Gastrocnemius medialis (tissue), 4 donors: ENCODE results near the gene SAMD8. TPM values are rescaled to one million over a fixed set of nuclear protein-coding genes. Genes with fewer than 3 reads are reported as not detected.
"Not testable (repeated sequence)": the region's sequence is repeated elsewhere in the genome, so short reads cannot be mapped to it uniquely, and the experiment has no call there.

Experiments used
- ATAC-seq, 2 donors: fragments of 150-250 bp; one replicate each; pipeline ENCODE4 v1.9.1; 2016
- DNase-seq, 2 donors: peaks; one replicate each; pipeline ENCODE4 v3.0.0-alpha.2; 2019
- H3K27ac ChIP-seq, 4 donors: fragments of 200-600 bp; sonication (generic); 1 replicate in 1 of 4; 2 replicates in 3 of 4; pipeline ENCODE4 v1.5.1; 2016 to 2018; ENCODE audit warnings: mild to moderate bottlenecking in 2 of 4, moderate library complexity in 1 of 4
- H3K27me3 ChIP-seq, 3 donors: fragments of 200-600 bp; sonication (generic) in 2 of 3; 1 replicate in 1 of 3; 2 replicates in 2 of 3; pipeline versions ENCODE4 v1.5.1 to v1.6.0; 2016 to 2019; ENCODE audit warnings: mild to moderate bottlenecking in 1 of 3, moderate library complexity in 1 of 3
- H3K36me3 ChIP-seq, 2 donors: fragments of 200-600 bp; sonication (generic) in 1 of 2; one replicate each; pipeline ENCODE4 v1.5.1; 2017 to 2018
- H3K4me1 ChIP-seq, 2 donors: fragments of 200-600 bp; sonication (generic) in 1 of 2; one replicate each; pipeline ENCODE4 v1.5.1; 2016 to 2017; ENCODE audit warnings: mild to moderate bottlenecking in 2 of 2
- H3K4me3 ChIP-seq, 4 donors: fragments of 200-600 bp; sonication (generic) in 3 of 4; 1 replicate in 1 of 4; 2 replicates in 3 of 4; pipeline ENCODE4 v1.5.1; 2016 to 2019; ENCODE audit warnings: mild to moderate bottlenecking in 2 of 4
- H3K9me3 ChIP-seq, 3 donors: fragments of 200-600 bp; sonication (generic) in 2 of 3; 1 replicate in 1 of 3; 2 replicates in 2 of 3; pipeline ENCODE4 v1.5.1; 2016 to 2019
- POLR2A ChIP-seq, 2 donors: fragments of 450-650 bp; IDR thresholded peaks; one replicate each; pipeline ENCODE4 v1.6.1; 2017; ENCODE audit warnings: antibody characterized with exemption in 2 of 2, mild to moderate bottlenecking in 2 of 2, moderate library complexity in 2 of 2
- in situ Hi-C, 4 donors: fragments of 200-750 bp; cut with MboI; loops; one replicate each; pipeline versions ENCODE4 v1.15.0 to v1.8.0; 2017; ENCODE audit warnings: low sequenced_read_pairs in 4 of 4
- intact Hi-C: fragments of 100-400 bp; cut with DNase I; formaldehyde crosslinking; loops from one replicate; pipeline ENCODE4 v1.15.1; 2023; ENCODE audit warnings: low total_unique reads
- total RNA-seq, 4 donors: library from RNA; depleted of rRNA; stranded (reverse); fragments of >200 nt; gene quantifications; one replicate each; pipeline versions ENCODE4 v1.1.0 to v1.2.3, GENCODE V29; 2016
- TF ChIP-seq, protein P1 (sequence below), 5 experiments: fragments of 450-650 bp in 3 of 5; fragments of 200-600 bp in 2 of 5; sonication (generic) in 2 of 5; IDR thresholded peaks in 4 of 5; conservative IDR thresholded peaks in 1 of 5; 1 replicate in 4 of 5; 2 replicates in 1 of 5; pipeline ENCODE4 v1.5.1; 2016 to 2019; ENCODE audit warnings: antibody characterized with exemption in 5 of 5, mild to moderate bottlenecking in 3 of 5, moderate library complexity in 3 of 5

Gene SAMD8
- total RNA-seq, 4 donors from 2014 or later: 46.2 to 125 (median 68.9) TPM

DNA sequence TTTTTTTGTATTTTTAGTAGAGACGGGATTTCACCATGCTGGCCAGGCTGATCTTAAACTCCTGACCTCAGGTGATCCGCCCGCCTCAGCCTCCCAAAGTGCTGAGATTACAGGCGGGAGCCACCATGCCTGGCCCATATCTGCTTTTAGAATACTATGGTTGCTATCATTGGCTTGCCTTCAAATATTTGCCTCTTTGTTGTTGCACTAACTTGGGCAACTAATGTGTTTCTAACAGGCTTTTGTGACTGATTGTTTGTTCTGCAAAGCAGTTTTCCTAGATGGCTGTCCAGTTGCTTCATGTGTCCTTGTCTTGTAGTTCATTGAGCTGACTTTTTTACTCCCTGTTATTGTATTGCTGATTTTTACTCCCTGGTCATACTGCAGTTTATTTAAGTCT, 108.8 kb downstream of the SAMD8 start:
- Histone ChIP-seq H3K36me3 (peaks cover 0 to 98% of the 10 kb centered on the region in 2 donors), H3K4me1 (peaks cover 50 to 64% of the 10 kb centered on the region in 2 donors), H3K27ac (peak overlapping the region; percentile 0 to 100 (median 45)), H3K9me3 (no peaks in the 10 kb centered on the region), H3K27me3 (no peaks in the 10 kb centered on the region), H3K4me3 (no peak overlapping the region)
- TF ChIP-seq, protein P1, sequence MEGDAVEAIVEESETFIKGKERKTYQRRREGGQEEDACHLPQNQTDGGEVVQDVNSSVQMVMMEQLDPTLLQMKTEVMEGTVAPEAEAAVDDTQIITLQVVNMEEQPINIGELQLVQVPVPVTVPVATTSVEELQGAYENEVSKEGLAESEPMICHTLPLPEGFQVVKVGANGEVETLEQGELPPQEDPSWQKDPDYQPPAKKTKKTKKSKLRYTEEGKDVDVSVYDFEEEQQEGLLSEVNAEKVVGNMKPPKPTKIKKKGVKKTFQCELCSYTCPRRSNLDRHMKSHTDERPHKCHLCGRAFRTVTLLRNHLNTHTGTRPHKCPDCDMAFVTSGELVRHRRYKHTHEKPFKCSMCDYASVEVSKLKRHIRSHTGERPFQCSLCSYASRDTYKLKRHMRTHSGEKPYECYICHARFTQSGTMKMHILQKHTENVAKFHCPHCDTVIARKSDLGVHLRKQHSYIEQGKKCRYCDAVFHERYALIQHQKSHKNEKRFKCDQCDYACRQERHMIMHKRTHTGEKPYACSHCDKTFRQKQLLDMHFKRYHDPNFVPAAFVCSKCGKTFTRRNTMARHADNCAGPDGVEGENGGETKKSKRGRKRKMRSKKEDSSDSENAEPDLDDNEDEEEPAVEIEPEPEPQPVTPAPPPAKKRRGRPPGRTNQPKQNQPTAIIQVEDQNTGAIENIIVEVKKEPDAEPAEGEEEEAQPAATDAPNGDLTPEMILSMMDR (IDR thresholded peaks at IDR 0.05 in 4 of 5, conservative IDR thresholded peaks at IDR 0.05 in 1 of 5): no peak
- no peak for TF ChIP-seq POLR2A (IDR thresholded peaks at IDR 0.05)
- no peak for ATAC-seq
- in situ Hi-C loops: loop anchor here in 2 of 4 donors (10.0 kb wide), 2 partner anchors 105 to 385 kb away; partner anchors contain the start of gene SAMD8 (in 1 of the 2)
- intact Hi-C loops: no loop called here
- no peak for DNase-seq

DNA sequence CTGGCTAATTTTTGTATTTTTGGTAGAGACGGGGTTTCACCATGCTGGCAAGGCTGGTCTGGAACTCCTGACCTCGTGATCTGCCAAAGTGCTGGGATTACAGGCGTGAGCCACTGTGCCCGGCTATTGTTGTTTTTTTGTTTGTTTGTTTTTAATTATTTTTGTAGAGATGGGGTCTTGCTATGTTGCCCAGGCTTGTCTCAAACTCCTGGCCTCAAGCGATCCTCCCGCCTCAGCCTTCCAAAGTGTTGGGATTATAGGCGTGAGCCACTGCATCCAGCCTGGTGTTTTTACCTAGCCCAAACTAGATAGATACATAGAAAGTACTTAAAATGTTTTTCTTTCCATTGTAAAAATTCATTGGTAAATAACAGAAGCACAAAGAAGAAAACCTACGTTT, 110.0 kb downstream of the SAMD8 start:
- intact Hi-C loops, H3K27me3 ChIP-seq, DNase-seq, H3K9me3 ChIP-seq, ATAC-seq, H3K4me3 ChIP-seq: not testable (repeated sequence)
- in situ Hi-C loops: loop anchor here in 2 of 4 donors (10.0 kb wide), 2 partner anchors 107 to 387 kb away; partner anchors contain the start of gene SAMD8 (in 1 of the 2)
- Histone ChIP-seq H3K27ac (peak overlapping the region in 3 of 4 donors; percentile 28 to 95 (median 31)), H3K4me1 (peaks cover 53 to 65% of the 10 kb centered on the region in 2 donors), H3K36me3 (peaks cover 0 to 86% of the 10 kb centered on the region in 2 donors)

DNA sequence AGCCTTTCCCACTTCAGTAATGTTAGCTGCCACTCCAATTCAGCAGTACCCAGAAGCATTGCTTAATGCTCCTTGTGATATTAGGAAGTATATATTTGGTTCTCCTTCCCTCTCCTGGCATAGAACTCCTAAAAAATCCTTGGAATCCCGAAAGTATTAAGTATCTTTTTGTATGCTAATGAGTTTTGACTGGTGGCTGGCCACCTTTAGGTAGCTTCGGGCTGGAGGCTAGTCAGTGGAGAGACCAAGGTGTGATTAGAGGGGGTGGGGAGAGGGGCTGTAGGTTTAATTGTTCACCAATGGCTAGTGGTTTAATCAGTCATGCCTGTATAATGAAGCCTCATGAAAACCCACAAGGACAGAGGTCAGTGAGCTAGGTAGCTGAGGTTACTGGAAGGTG, 112.1 kb downstream of the SAMD8 start:
- in situ Hi-C loops: loop anchor here in 2 of 4 donors (10.0 kb wide), 2 partner anchors 109 to 389 kb away; partner anchors contain the start of gene SAMD8 (in 1 of the 2)
- intact Hi-C loops: no loop called here

DNA sequence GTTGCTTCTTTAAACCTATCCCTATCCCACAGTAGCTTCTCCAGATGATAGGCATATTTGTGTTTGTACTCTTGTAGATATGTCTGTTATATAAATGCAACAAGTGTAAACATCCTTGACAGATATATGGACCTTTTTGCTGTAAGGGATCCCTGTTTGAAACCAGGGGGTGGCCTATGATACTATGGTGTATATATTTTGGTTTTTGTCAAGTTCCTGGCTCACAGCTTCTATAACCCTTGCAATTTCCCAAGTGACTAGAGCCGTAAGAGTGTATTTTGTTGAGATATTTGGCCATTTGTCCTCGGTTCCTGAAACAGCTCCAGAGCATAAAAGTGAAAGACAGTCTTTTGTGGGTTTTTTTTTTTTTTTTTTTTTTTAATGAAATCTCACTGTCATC, 114.6 kb downstream of the SAMD8 start:
- DNase-seq (no peak), ATAC-seq (no peak)
- in situ Hi-C loops (loop anchor here (5.0 to 25.0 kb wide), 4 partner anchors 111 to 964 kb away; partner anchors contain the start of gene SAMD8 (in 3 of the 4)), intact Hi-C loops (no loop called here)
- peak overlapping the region; percentile 72 to 95 (median 76) for H3K27ac ChIP-seq
- H3K4me1 ChIP-seq: peaks cover 72 to 79% of the 10 kb centered on the region in 2 donors
- peak overlapping the region in 2 of 4 donors; percentile 4 to 26 for H3K4me3 ChIP-seq
- H3K27me3 ChIP-seq: no peaks in the 10 kb centered on the region
- H3K9me3 ChIP-seq: no peaks in the 10 kb centered on the region
- peaks cover 0 to 56% of the 10 kb centered on the region in 2 donors for H3K36me3 ChIP-seq
- TF ChIP-seq, protein P1 (IDR thresholded peaks at IDR 0.05 in 4 of 5, conservative IDR thresholded peaks at IDR 0.05 in 1 of 5): no peak
- no peak for TF ChIP-seq POLR2A (IDR thresholded peaks at IDR 0.05)

More for the DNA sequence above, 112.1 kb downstream of the SAMD8 start:
- H3K4me3 ChIP-seq: peak overlapping the region in 1 of 4 donors; percentile 9
- peaks cover 61 to 71% of the 10 kb centered on the region in 2 donors for H3K4me1 ChIP-seq
- peak overlapping the region; percentile 72 to 95 (median 76) for H3K27ac ChIP-seq
- ATAC-seq (no peak), DNase-seq (no peak)
- TF ChIP-seq, protein P1 (IDR thresholded peaks at IDR 0.05 in 4 of 5, conservative IDR thresholded peaks at IDR 0.05 in 1 of 5): no peak
- no peak for TF ChIP-seq POLR2A (IDR thresholded peaks at IDR 0.05)
- peaks cover 0 to 66% of the 10 kb centered on the region in 2 donors for H3K36me3 ChIP-seq
- no peaks in the 10 kb centered on the region for H3K27me3 ChIP-seq
- no peaks in the 10 kb centered on the region for H3K9me3 ChIP-seq

DNA sequence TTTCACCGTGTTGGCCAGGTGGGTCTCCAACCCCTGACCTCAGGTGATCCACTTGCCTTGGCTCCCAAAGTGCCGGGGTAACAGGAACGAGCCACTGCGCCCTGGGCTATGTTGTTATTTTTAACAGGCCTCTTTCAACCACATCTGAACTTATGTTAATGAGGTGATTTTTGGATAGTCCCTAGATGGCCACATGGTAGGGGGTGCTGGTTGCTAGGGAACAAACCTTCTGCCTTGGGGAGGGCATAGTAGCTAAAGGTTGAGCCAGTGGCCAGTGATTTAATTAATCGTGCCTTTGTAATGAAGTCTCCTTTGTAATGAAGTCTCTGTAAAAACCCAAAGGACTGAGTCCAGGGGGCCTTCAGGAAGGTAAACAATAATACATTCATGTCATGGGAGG, 115.2 kb downstream of the SAMD8 start:
- Histone ChIP-seq H3K4me1 (peaks cover 72 to 79% of the 10 kb centered on the region in 2 donors), H3K27me3 (no peaks in the 10 kb centered on the region), H3K36me3 (peaks cover 0 to 56% of the 10 kb centered on the region in 2 donors), H3K27ac (peak overlapping the region; percentile 72 to 95 (median 76)), H3K4me3 (no peak overlapping the region), H3K9me3 (no peaks in the 10 kb centered on the region)
- ATAC-seq: no peak
- DNase-seq: no peak
- no peak for TF ChIP-seq POLR2A (IDR thresholded peaks at IDR 0.05)
- TF ChIP-seq, protein P1 (IDR thresholded peaks at IDR 0.05 in 4 of 5, conservative IDR thresholded peaks at IDR 0.05 in 1 of 5): no peak
- in situ Hi-C loops (loop anchor here (5.0 to 25.0 kb wide), 4 partner anchors 112 to 964 kb away; partner anchors contain the start of gene SAMD8 (in 3 of the 4)), intact Hi-C loops (no loop called here)
